HEK293 (cell line): ENCODE results near the gene KXD1.

Experiments used
- KLF16 ChIP-seq: fragments of 450-650 bp; formaldehyde crosslinking; IDR thresholded peaks from 2 replicates; pipeline ENCODE4 v1.5.1; 2017; ENCODE audit warnings: missing biosample characterization, missing genetic modification characterization
- RBAK ChIP-seq: fragments of 450-650 bp; formaldehyde crosslinking; IDR thresholded peaks from 2 replicates; pipeline ENCODE4 v1.5.1; 2016; ENCODE audit warnings: missing biosample characterization, missing genetic modification characterization
- ZBTB8A ChIP-seq: fragments of 450-650 bp; formaldehyde crosslinking; IDR thresholded peaks from 2 replicates; pipeline ENCODE4 v1.5.1; 2016; ENCODE audit warnings: missing biosample characterization, missing genetic modification characterization
- ZEB2 ChIP-seq: fragments of 450-650 bp; formaldehyde crosslinking; IDR thresholded peaks from 2 replicates; pipeline ENCODE4 v1.5.1; 2016; ENCODE audit warnings: missing biosample characterization, missing genetic modification characterization
- ZNF10 ChIP-seq: fragments of 450-650 bp; formaldehyde crosslinking; IDR thresholded peaks from 2 replicates; pipeline ENCODE4 v1.5.1; 2017; ENCODE audit warnings: missing biosample characterization, missing genetic modification characterization
- ZNF174 ChIP-seq: fragments of 450-650 bp; formaldehyde crosslinking; IDR thresholded peaks from 2 replicates; pipeline ENCODE4 v1.5.0; 2017; ENCODE audit warnings: missing biosample characterization, mild to moderate bottlenecking, missing genetic modification characterization
- ZNF266 ChIP-seq: fragments of 450-650 bp; formaldehyde crosslinking; IDR thresholded peaks from 2 replicates; pipeline ENCODE4 v1.5.1; 2016; ENCODE audit warnings: missing biosample characterization, missing genetic modification characterization, low read depth
- ZNF292 ChIP-seq: fragments of 450-650 bp; formaldehyde crosslinking; IDR thresholded peaks from 2 replicates; pipeline ENCODE4 v1.5.1; 2016; ENCODE audit warnings: low read depth, missing biosample characterization, missing genetic modification characterization, borderline replicate concordance
- ZSCAN23 ChIP-seq: fragments of 450-650 bp; formaldehyde crosslinking; IDR thresholded peaks from 2 replicates; pipeline ENCODE4 v1.5.1; 2016; ENCODE audit warnings: missing biosample characterization, missing genetic modification characterization
- TF ChIP-seq, protein P1 (sequence below): fragments of 450-650 bp; formaldehyde crosslinking; IDR thresholded peaks from 2 replicates; pipeline ENCODE4 v1.5.1; 2016; ENCODE audit warnings: missing biosample characterization, missing genetic modification characterization
- TF ChIP-seq, protein P2 (sequence below): fragments of 450-650 bp; formaldehyde crosslinking; IDR thresholded peaks from 2 replicates; pipeline ENCODE4 v1.5.1; 2016; ENCODE audit warnings: missing biosample characterization, missing genetic modification characterization
- TF ChIP-seq, protein P3 (sequence below): fragments of 450-650 bp; formaldehyde crosslinking; IDR thresholded peaks from 2 replicates; pipeline ENCODE4 v1.5.1; 2016; ENCODE audit warnings: missing biosample characterization, missing genetic modification characterization
- TF ChIP-seq, protein P4 (sequence below): fragments of 450-650 bp; formaldehyde crosslinking; IDR thresholded peaks from 2 replicates; pipeline ENCODE4 v1.5.1; 2017; ENCODE audit warnings: missing biosample characterization, missing genetic modification characterization
- TF ChIP-seq, protein P5 (sequence below): fragments of 450-650 bp; formaldehyde crosslinking; IDR thresholded peaks from 2 replicates; pipeline ENCODE4 v1.5.1; 2017; ENCODE audit warnings: missing biosample characterization, missing genetic modification characterization

The KXD1 gene

DNA sequence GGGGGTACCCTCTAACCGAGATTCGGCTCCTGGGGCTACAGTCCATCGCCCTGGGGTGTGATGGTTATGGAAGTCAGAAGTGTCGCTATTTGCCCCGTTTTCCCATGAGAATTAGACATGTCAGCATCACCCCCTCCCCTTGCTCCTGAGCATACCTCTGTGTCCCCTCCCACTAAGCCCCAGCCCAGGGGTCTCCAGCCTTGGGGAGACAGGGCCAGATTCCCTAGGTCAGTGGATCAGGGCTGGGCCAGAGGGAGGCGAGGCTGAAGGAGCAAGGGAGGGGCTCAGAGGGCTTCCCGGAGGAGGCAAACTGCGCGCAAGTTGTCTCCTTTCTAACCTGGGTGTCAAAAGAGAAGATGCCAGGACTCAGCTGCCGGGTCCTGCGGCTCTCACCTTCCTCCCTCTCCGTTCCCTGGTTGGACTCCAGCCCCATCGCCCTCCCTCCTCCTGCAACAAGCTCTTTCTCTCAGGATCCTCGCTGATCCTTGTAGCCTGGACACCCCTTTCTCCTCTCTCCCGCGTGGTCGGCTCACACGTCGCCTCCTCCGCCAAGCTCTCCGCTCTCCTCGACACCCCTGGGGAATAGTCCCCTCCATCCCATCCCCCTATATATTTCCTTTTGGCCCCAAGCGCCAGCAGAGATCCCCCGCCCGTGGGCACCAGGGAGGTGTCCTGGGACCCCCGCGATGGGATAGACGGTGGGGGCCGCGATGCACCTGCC is 54.5 kb downstream of the KXD1 start (continued):
- TF ChIP-seq ZNF174, result no peak
- TF ChIP-seq ZBTB8A (tag by site-specific recombination), result peak; percentile 42; the same call in 1 of the 2 replicates
- no peak for TF ChIP-seq ZNF10 (tag by site-specific recombination)
- TF ChIP-seq, protein P1, sequence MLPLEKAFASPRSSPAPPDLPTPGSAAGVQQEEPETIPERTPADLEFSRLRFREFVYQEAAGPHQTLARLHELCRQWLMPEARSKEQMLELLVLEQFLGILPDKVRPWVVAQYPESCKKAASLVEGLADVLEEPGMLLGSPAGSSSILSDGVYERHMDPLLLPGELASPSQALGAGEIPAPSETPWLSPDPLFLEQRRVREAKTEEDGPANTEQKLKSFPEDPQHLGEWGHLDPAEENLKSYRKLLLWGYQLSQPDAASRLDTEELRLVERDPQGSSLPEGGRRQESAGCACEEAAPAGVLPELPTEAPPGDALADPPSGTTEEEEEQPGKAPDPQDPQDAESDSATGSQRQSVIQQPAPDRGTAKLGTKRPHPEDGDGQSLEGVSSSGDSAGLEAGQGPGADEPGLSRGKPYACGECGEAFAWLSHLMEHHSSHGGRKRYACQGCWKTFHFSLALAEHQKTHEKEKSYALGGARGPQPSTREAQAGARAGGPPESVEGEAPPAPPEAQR (tag by site-specific recombination), result no peak
- TF ChIP-seq KLF16, result peak; percentile 30; the same call in 1 of the 2 replicates
- no peak for TF ChIP-seq ZNF292 (tag by site-specific recombination)
- 0 out of 2 replicates have a peak, but pooled peaks have one; percentile 42 for TF ChIP-seq ZSCAN23 (tag by site-specific recombination)
- TF ChIP-seq, protein P2, sequence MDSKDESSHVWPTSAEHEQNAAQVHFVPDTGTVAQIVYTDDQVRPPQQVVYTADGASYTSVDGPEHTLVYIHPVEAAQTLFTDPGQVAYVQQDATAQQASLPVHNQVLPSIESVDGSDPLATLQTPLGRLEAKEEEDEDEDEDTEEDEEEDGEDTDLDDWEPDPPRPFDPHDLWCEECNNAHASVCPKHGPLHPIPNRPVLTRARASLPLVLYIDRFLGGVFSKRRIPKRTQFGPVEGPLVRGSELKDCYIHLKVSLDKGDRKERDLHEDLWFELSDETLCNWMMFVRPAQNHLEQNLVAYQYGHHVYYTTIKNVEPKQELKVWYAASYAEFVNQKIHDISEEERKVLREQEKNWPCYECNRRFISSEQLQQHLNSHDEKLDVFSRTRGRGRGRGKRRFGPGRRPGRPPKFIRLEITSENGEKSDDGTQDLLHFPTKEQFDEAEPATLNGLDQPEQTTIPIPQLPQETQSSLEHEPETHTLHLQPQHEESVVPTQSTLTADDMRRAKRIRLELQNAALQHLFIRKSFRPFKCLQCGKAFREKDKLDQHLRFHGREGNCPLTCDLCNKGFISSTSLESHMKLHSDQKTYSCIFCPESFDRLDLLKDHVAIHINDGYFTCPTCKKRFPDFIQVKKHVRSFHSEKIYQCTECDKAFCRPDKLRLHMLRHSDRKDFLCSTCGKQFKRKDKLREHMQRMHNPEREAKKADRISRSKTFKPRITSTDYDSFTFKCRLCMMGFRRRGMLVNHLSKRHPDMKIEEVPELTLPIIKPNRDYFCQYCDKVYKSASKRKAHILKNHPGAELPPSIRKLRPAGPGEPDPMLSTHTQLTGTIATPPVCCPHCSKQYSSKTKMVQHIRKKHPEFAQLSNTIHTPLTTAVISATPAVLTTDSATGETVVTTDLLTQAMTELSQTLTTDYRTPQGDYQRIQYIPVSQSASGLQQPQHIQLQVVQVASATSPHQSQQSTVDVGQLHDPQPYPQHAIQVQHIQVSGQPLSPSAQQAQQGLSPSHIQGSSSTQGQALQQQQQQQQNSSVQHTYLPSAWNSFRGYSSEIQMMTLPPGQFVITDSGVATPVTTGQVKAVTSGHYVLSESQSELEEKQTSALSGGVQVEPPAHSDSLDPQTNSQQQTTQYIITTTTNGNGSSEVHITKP (tag by site-specific recombination), result peak; percentile 81
- TF ChIP-seq RBAK, result no peak
- TF ChIP-seq, protein P3, sequence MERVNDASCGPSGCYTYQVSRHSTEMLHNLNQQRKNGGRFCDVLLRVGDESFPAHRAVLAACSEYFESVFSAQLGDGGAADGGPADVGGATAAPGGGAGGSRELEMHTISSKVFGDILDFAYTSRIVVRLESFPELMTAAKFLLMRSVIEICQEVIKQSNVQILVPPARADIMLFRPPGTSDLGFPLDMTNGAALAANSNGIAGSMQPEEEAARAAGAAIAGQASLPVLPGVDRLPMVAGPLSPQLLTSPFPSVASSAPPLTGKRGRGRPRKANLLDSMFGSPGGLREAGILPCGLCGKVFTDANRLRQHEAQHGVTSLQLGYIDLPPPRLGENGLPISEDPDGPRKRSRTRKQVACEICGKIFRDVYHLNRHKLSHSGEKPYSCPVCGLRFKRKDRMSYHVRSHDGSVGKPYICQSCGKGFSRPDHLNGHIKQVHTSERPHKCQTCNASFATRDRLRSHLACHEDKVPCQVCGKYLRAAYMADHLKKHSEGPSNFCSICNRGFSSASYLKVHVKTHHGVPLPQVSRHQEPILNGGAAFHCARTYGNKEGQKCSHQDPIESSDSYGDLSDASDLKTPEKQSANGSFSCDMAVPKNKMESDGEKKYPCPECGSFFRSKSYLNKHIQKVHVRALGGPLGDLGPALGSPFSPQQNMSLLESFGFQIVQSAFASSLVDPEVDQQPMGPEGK, result peak; percentile 92
- TF ChIP-seq ZNF266 (tag by site-specific recombination), result no peak
- peak; percentile 55 for TF ChIP-seq ZEB2 (tag by site-specific recombination)
- TF ChIP-seq, protein P4, sequence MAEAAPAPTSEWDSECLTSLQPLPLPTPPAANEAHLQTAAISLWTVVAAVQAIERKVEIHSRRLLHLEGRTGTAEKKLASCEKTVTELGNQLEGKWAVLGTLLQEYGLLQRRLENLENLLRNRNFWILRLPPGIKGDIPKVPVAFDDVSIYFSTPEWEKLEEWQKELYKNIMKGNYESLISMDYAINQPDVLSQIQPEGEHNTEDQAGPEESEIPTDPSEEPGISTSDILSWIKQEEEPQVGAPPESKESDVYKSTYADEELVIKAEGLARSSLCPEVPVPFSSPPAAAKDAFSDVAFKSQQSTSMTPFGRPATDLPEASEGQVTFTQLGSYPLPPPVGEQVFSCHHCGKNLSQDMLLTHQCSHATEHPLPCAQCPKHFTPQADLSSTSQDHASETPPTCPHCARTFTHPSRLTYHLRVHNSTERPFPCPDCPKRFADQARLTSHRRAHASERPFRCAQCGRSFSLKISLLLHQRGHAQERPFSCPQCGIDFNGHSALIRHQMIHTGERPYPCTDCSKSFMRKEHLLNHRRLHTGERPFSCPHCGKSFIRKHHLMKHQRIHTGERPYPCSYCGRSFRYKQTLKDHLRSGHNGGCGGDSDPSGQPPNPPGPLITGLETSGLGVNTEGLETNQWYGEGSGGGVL, result peak; percentile 29; the same call in 1 of the 2 replicates
- TF ChIP-seq, protein P5, sequence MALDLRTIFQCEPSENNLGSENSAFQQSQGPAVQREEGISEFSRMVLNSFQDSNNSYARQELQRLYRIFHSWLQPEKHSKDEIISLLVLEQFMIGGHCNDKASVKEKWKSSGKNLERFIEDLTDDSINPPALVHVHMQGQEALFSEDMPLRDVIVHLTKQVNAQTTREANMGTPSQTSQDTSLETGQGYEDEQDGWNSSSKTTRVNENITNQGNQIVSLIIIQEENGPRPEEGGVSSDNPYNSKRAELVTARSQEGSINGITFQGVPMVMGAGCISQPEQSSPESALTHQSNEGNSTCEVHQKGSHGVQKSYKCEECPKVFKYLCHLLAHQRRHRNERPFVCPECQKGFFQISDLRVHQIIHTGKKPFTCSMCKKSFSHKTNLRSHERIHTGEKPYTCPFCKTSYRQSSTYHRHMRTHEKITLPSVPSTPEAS (tag by site-specific recombination), result 0 out of 2 replicates have a peak, but pooled peaks have one; percentile 23
